Adrenal gland (tissue), 12 donors: ENCODE measurements around the gene GRN. TPM values are rescaled to one million over a fixed set of nuclear protein-coding genes. Genes with fewer than 3 reads are reported as not detected.

Experiments
- DNase-seq, 7 donors: peaks; one replicate each; pipeline ENCODE4 v3.0.0-alpha.2; 2019 to 2020
- H3K27ac ChIP-seq, 5 donors: fragments of 200-600 bp; sonication (generic) in 4 of 5; 1 replicate in 3 of 5; 2 replicates in 2 of 5; pipeline versions ENCODE4 v1.5.1 to v1.8.0; 2016 to 2020; ENCODE audit warnings: mild to moderate bottlenecking in 1 of 5
- H3K27me3 ChIP-seq: fragments of 200-600 bp; 2 replicates; pipeline ENCODE4 v1.8.0; 2021
- H3K36me3 ChIP-seq, 2 donors: fragments of 200-600 bp; replicated peaks in 1 of 2; 1 replicate in 1 of 2; 2 replicates in 1 of 2; pipeline versions ENCODE4 v1.5.1 to v1.8.0; 2018 to 2022
- H3K4me1 ChIP-seq, 2 donors: fragments of 200-600 bp; replicated peaks in 1 of 2; 1 replicate in 1 of 2; 2 replicates in 1 of 2; pipeline versions ENCODE4 v1.5.1 to v1.8.0; 2018 to 2021
- H3K4me3 ChIP-seq, 4 donors: fragments of 200-600 bp; sonication (generic) in 3 of 4; one replicate each; pipeline ENCODE4 v1.5.1; 2016 to 2018
- H3K9me3 ChIP-seq, 3 donors: fragments of 200-600 bp; sonication (generic) in 1 of 3; replicated peaks in 1 of 3; 1 replicate in 2 of 3; 2 replicates in 1 of 3; pipeline versions ENCODE4 v1.5.1 to v1.8.0; 2016 to 2021
- POLR2A ChIP-seq, 2 donors: fragments of 450-650 bp; IDR thresholded peaks; one replicate each; pipeline ENCODE4 v1.6.1; 2017; ENCODE audit warnings: antibody characterized with exemption in 2 of 2, mild to moderate bottlenecking in 2 of 2, moderate library complexity in 1 of 2
- whole genome bisulfite sequencing, 4 donors: extraction: QIAGEN DNeasy Blood & Tissue Kit in 2 of 4; methylation state at CpG; one replicate each; pipeline versions ENCODE4 v1.1.5 to v1.1.7; 2013 to 2017; 5-methylcytosine and 5-hydroxymethylcytosine counted together
- intact Hi-C, 2 donors: fragments of 100-400 bp; cut with DNase I; formaldehyde crosslinking; loops; one replicate each; pipeline versions ENCODE4 v1.14.1 to v1.15.0; 2022 to 2023
- polyA plus RNA-seq, 3 donors: library from polyadenylated mRNA; stranded (reverse); fragments of 200-250 nt in 2 of 3; fragments of 350-450 nt in 1 of 3; fragmentation: Illumina TruSeq in 1 of 3; extraction: RNeasy Lipid Tissue Mini Kit (QIAGEN cat#74804) in 1 of 3; gene quantifications; one replicate each; pipeline ENCODE4 v1.2.3, GENCODE V29; 2013 to 2014
- total RNA-seq, 9 donors: library from RNA; depleted of rRNA in 4 of 9; stranded (reverse); fragments of >200 nt in 4 of 9; fragments of 120-200 nt in 1 of 9; fragmentation: NEBNext Ultra II Directional in 1 of 9; extraction: Animal tissue kit (Norgen Biotek cat#: 25700) in 1 of 9; gene quantifications; one replicate each; pipeline versions ENCODE4 v1.1.0 to v1.2.4, GENCODE V29; 2013 to 2023
- TF ChIP-seq, protein P1 (sequence below), 6 experiments: fragments of 450-650 bp in 4 of 6; fragments of 200-600 bp in 2 of 6; sonication (generic) in 1 of 6; IDR thresholded peaks; 1 replicate in 5 of 6; 2 replicates in 1 of 6; pipeline versions ENCODE4 v1.5.1 to v1.8.0; 2016 to 2021; ENCODE audit warnings: antibody characterized with exemption in 6 of 6, mild to moderate bottlenecking in 2 of 6, moderate library complexity in 1 of 6
- donor health status: healthy with polysubstance abuse.
- donor health status: Bipolar disorder and iron deficiency.
- donor health status: DM: yes; HTN: yes; CAD: no.
- donor health status: DM: no; HTN: no; CAD: no.
- donor health status: DM: no; HTN: no; CAD: no.
- donor health status: DM: yes; HTN: yes; CAD: no.

The GRN gene
- total and polyA plus RNA-seq, 12 donors: 79.0 to 721 (median 320) TPM

DNA sequence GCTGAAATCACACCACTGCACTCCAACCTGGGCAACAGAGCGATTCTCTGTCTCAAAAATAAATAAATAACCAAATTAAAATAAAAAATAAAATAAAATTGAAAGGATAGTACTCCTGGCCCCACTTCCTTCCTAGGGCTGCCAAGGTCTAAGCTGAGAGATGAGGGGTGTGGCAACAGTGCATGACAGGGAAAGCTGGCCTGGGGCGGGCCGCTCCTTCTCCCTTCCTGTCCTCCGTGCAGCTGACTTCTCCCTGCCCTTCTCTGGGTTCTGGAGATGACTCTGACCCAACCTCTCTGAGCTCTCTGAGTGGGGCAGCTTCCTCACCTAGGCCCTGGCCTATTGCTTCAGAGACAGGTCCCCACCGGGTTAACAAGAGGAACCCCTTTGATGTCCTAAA, 11.7 kb upstream of the GRN start:
- Histone ChIP-seq H3K36me3 (no peaks in the 10 kb centered on the region), H3K4me1 (peaks cover 0 to 10% of the 10 kb centered on the region in 2 donors), H3K27me3 (no peaks in the 10 kb centered on the region), H3K9me3 (no peaks in the 10 kb centered on the region), H3K27ac (peak overlapping the region in 1 of 5 donors; percentile 29), H3K4me3 (no peak overlapping the region)
- DNase-seq: peak in 1 of 7 donors; percentile 42
- intact Hi-C loops: no loop called here
- 56 to 71% (median 63%) methylated on average over 5 of the region's 5 CpGs for WGBS, 4 donors
- TF ChIP-seq, protein P1, sequence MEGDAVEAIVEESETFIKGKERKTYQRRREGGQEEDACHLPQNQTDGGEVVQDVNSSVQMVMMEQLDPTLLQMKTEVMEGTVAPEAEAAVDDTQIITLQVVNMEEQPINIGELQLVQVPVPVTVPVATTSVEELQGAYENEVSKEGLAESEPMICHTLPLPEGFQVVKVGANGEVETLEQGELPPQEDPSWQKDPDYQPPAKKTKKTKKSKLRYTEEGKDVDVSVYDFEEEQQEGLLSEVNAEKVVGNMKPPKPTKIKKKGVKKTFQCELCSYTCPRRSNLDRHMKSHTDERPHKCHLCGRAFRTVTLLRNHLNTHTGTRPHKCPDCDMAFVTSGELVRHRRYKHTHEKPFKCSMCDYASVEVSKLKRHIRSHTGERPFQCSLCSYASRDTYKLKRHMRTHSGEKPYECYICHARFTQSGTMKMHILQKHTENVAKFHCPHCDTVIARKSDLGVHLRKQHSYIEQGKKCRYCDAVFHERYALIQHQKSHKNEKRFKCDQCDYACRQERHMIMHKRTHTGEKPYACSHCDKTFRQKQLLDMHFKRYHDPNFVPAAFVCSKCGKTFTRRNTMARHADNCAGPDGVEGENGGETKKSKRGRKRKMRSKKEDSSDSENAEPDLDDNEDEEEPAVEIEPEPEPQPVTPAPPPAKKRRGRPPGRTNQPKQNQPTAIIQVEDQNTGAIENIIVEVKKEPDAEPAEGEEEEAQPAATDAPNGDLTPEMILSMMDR (IDR thresholded peaks at IDR 0.05): no peak
- no peak for TF ChIP-seq POLR2A (IDR thresholded peaks at IDR 0.05)

DNA sequence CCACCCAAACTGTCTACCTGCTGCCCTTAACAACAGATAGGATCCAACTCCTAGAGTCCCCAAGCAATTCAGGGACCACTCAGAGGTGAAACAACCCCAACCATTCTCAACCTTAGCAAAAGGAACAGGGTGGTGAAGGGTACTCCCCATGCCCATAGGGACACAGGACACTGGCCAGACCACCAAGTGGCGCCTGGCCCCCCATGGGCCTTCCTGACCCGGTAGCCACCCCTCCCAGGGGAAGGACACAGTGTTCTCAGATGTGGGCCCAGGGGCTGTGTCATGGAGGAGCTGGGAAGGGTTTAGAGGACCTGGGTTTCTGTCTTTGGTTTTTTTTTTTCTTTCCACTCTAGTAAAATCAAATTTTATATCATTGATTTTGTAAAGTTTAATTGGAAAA, 10.8 kb upstream of the GRN start:
- Histone ChIP-seq H3K4me3 (no peak overlapping the region), H3K9me3 (no peaks in the 10 kb centered on the region), H3K27me3 (no peaks in the 10 kb centered on the region), H3K27ac (peak overlapping the region in 1 of 5 donors; percentile 29), H3K4me1 (peaks cover 0 to 10% of the 10 kb centered on the region in 2 donors), H3K36me3 (no peaks in the 10 kb centered on the region)
- WGBS, 4 donors: 51 to 60% (median 54%) methylated on average over 2 of the region's 2 CpGs
- intact Hi-C loops: no loop called here
- no peak for TF ChIP-seq POLR2A (IDR thresholded peaks at IDR 0.05)
- TF ChIP-seq, protein P1 (IDR thresholded peaks at IDR 0.05): no peak
- DNase-seq: no peak

DNA sequence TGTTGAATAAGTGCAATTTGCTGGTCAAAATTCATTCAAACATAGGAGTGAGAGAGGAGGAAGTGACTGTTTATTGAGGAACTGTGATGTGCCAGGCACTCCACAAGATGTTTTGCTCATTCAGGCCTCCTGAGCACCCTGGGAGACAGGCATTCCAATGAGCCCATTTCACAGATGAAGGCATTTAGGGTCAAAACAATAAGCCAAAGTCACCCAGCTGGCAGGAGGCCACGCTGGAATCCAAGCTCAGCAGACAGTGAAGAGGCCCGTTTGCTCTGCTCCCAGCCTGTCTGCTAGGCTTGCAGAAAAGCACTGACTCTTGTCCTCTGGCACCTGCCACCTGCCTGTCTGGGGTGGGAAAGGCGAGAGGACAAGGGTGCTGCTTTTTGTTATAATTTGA, 10.4 kb upstream of the GRN start:
- intact Hi-C loops: no loop called here
- H3K4me3 ChIP-seq: no peak overlapping the region
- H3K9me3 ChIP-seq: no peaks in the 10 kb centered on the region
- H3K36me3 ChIP-seq: no peaks in the 10 kb centered on the region
- peaks cover 0 to 10% of the 10 kb centered on the region in 2 donors for H3K4me1 ChIP-seq
- H3K27ac ChIP-seq: no peak overlapping the region
- no peaks in the 10 kb centered on the region for H3K27me3 ChIP-seq
- no peak for TF ChIP-seq POLR2A (IDR thresholded peaks at IDR 0.05)
- TF ChIP-seq, protein P1 (IDR thresholded peaks at IDR 0.05): no peak
- WGBS, 4 donors: 50 to 59% (median 53%) methylated on average over 1 to 3 of the region's 3 CpGs
- no peak for DNase-seq

DNA sequence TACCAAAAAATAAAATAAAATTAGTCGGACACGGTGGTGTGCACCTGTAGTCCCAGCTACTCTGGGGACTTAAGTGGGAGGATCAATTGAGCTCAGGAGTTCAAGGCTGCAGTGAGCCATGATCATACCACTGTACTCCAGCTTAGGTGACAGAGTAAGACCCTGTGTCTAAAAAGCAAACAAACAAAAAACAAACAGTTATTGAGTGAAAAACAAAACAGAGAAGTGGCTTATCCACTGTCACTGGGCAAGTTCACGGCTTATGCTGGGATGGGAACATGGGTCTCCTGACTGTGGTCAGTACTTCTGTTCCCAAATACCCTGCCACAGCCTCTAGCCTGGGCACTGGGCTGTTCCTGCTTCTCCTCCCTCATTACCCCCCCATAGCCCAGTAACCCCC, 9.5 kb upstream of the GRN start:
- Histone ChIP-seq H3K27me3 (no peaks in the 10 kb centered on the region), H3K4me3 (no peak overlapping the region), H3K36me3 (no peaks in the 10 kb centered on the region), H3K4me1 (peaks cover 0 to 10% of the 10 kb centered on the region in 2 donors), H3K27ac (no peak overlapping the region), H3K9me3 (no peaks in the 10 kb centered on the region)
- intact Hi-C loops: no loop called here
- WGBS, 4 donors: 41 to 66% (median 51%) methylated on average over 3 of the region's 3 CpGs
- TF ChIP-seq POLR2A (IDR thresholded peaks at IDR 0.05): no peak
- TF ChIP-seq, protein P1 (IDR thresholded peaks at IDR 0.05): no peak
- DNase-seq: no peak
